SHP77 treated with DMSO at 0.1 percent for 48 hours (cell line): ENCODE results near the gene HOXA6.

ENCODE experiments used
- DNase-seq: peaks from one replicate; lab custom pipeline; 2025; lab: John Stamatoyannopoulos, UW

Gene HOXA6

GRCh38 chr7:27096768-27097514, 50.6 kb downstream of the HOXA6 start:
- DNase-seq = no peak

- DNase-seq = no peak
Observed at GRCh38 chr7:27095897-27096767, 51.4 kb downstream of the HOXA6 start, which contains the start of gene HOXA1. Gene HOXA1 (minus strand): TSS chr7:27096000. CDS start chr7:27095912, 88 bp downstream.
